Measurements from ENCODE around the gene TK2.

The TK2 gene

GRCh38 chr16:66462912-66463311 is 87.0 kb downstream of the TK2 start:
- no peak for DNase-seq

- no peak for DNase-seq
These were observed 89.2 kb downstream of the TK2 start for GRCh38 chr16:66460703-66461102.

GRCh38 chr16:66459878-66460277 is 90.0 kb downstream of the TK2 start:
- DNase-seq, result no peak

GRCh38 chr16:66458853-66459252 is 91.1 kb downstream of the TK2 start:
- DNase-seq, result no peak

- no peak for DNase-seq
These were observed 91.6 kb downstream of the TK2 start for GRCh38 chr16:66458292-66458691.

Data from NCI-H1092 treated with DMSO at 0.1 percent for 48 hours (cell line).